ENCODE data around the gene DUSP22. TPM values are rescaled to one million over a fixed set of nuclear protein-coding genes. Genes with fewer than 3 reads are reported as not detected.

DUSP22 gene
- polyA plus RNA-seq, 1 of the 3 experiments (the other 2 are of a cell fraction), result 6.8 TPM

- H3K27ac ChIP-seq (ENCODE audit: low read depth in 2 of 2, low read length in 1 of 2), result no peak overlapping the region
- no peaks in the 10 kb centered on the region for H3K9me3 ChIP-seq
- 28% methylated on average over 7 of the region's 7 CpGs for WGBS (ENCODE audit: low lambda C conversion rate)
- ChIA-PET POLR2A (no interaction called here), CTCF (no interaction called here)
- H3K9me2 ChIP-seq, result no peaks in the 10 kb centered on the region
- DNase-seq, result no peak
- H2AFZ ChIP-seq (ENCODE audit: low read depth), result no peak overlapping the region
- no peak overlapping the region for H3K4me2 ChIP-seq
- H3K4me3 ChIP-seq (ENCODE audit: low read depth in 2 of 2, low read length in 1 of 2), result no peak overlapping the region
- no peaks in the 10 kb centered on the region for H3K36me3 ChIP-seq (replicated peaks in 1 of 2; ENCODE audit: control insufficient read depth in 1 of 2, insufficient read depth in 2 of 2, low read length in 1 of 2)
- no peaks in the 10 kb centered on the region for H3F3A ChIP-seq (replicated peaks; ENCODE audit: insufficient read depth)
- H3K9ac ChIP-seq, result no peak overlapping the region
- no peaks in the 10 kb centered on the region; a peak in 1 of 4 replicates for H3K4me1 ChIP-seq (ENCODE audit: control insufficient read depth in 1 of 2, insufficient read depth in 2 of 2, low read depth in 1 of 2, low read length in 1 of 2)
- H4K20me1 ChIP-seq (ENCODE audit: insufficient read depth), result no peaks in the 10 kb centered on the region
- TF ChIP-seq, protein P1, sequence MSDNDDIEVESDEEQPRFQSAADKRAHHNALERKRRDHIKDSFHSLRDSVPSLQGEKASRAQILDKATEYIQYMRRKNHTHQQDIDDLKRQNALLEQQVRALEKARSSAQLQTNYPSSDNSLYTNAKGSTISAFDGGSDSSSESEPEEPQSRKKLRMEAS (IDR thresholded peaks at IDR 0.05; ENCODE audit: low read depth), result no peak
- no peak for TF ChIP-seq JUND (IDR thresholded peaks at IDR 0.05)
- TF ChIP-seq MEF2A (IDR thresholded peaks at IDR 0.05; ENCODE audit: borderline replicate concordance, low read depth), result no peak
- TF ChIP-seq RAD21 (IDR thresholded peaks at IDR 0.05; ENCODE audit: low read length), result no peak
- no peak for TF ChIP-seq FOXM1 (IDR thresholded peaks at IDR 0.05; ENCODE audit: low read depth)
- TF ChIP-seq, protein P2, sequence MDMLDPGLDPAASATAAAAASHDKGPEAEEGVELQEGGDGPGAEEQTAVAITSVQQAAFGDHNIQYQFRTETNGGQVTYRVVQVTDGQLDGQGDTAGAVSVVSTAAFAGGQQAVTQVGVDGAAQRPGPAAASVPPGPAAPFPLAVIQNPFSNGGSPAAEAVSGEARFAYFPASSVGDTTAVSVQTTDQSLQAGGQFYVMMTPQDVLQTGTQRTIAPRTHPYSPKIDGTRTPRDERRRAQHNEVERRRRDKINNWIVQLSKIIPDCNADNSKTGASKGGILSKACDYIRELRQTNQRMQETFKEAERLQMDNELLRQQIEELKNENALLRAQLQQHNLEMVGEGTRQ (IDR thresholded peaks at IDR 0.05; ENCODE audit: borderline replicate concordance, low read depth, low read length), result no peak
- no peak for TF ChIP-seq MXI1 (IDR thresholded peaks at IDR 0.05; ENCODE audit: low read depth, low read length)
- TF ChIP-seq ELF1 (IDR thresholded peaks at IDR 0.05), result no peak
- TF ChIP-seq, protein P3, sequence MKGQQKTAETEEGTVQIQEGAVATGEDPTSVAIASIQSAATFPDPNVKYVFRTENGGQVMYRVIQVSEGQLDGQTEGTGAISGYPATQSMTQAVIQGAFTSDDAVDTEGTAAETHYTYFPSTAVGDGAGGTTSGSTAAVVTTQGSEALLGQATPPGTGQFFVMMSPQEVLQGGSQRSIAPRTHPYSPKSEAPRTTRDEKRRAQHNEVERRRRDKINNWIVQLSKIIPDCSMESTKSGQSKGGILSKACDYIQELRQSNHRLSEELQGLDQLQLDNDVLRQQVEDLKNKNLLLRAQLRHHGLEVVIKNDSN (IDR thresholded peaks at IDR 0.05; ENCODE audit: borderline replicate concordance, low read depth), result no peak
- no peak for TF ChIP-seq EZH2phosphoT487 (IDR thresholded peaks at IDR 0.05; ENCODE audit: borderline replicate concordance, low read depth)
- TF ChIP-seq PBX3 (IDR thresholded peaks at IDR 0.05), result no peak
- TF ChIP-seq, protein P4, sequence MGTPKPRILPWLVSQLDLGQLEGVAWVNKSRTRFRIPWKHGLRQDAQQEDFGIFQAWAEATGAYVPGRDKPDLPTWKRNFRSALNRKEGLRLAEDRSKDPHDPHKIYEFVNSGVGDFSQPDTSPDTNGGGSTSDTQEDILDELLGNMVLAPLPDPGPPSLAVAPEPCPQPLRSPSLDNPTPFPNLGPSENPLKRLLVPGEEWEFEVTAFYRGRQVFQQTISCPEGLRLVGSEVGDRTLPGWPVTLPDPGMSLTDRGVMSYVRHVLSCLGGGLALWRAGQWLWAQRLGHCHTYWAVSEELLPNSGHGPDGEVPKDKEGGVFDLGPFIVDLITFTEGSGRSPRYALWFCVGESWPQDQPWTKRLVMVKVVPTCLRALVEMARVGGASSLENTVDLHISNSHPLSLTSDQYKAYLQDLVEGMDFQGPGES (IDR thresholded peaks at IDR 0.05; ENCODE audit: low read depth, low read length), result no peak
- TF ChIP-seq RFX5 (IDR thresholded peaks at IDR 0.05; ENCODE audit: low read length), result no peak
- no peaks in the 10 kb centered on the region for H3K79me2 ChIP-seq (ENCODE audit: insufficient read depth)
- peaks cover 93% of the 10 kb centered on the region for H3K27me3 ChIP-seq (ENCODE audit: insufficient read depth)
These were observed 10.7 kb upstream of the DUSP22 start for GRCh38 chr6:281469-282103.
